C4-2B (cell line): Measurements from ENCODE around the gene PDE5A.
"Not testable (repeated sequence)": the region's sequence is repeated elsewhere in the genome, so short reads cannot be mapped to it uniquely, and the experiment has no call there.

Source experiments
- ZFX ChIP-seq: fragments of 450-650 bp; IDR thresholded peaks from 2 replicates; pipeline ENCODE4 v1.6.1; 2017
- TF ChIP-seq, protein P1 (sequence below): fragments of 450-650 bp; conservative IDR thresholded peaks from 2 replicates; pipeline ENCODE4 v1.5.1; 2017; ENCODE audit warnings: mild to moderate bottlenecking

DNA sequence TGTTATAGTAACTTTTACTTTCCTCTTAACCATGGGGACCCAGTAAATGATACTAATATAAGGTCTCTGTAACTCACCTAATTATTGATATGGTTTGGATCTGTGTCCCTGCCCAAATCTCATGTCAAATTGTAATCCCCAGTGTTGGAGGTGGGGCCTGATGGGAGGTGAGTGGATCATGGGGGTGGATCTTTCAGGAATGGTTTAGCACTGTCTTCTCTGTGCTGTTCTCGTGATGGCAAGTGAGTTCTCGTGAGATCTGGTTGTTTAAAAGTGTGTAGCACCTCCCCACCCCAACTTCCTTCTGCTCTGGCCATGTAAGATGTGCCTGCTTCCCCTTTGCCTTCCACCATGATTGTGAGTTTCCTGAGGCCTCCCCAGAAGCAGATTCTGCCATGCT lies 34.0 kb upstream of the PDE5A start:
- TF ChIP-seq, protein P1, sequence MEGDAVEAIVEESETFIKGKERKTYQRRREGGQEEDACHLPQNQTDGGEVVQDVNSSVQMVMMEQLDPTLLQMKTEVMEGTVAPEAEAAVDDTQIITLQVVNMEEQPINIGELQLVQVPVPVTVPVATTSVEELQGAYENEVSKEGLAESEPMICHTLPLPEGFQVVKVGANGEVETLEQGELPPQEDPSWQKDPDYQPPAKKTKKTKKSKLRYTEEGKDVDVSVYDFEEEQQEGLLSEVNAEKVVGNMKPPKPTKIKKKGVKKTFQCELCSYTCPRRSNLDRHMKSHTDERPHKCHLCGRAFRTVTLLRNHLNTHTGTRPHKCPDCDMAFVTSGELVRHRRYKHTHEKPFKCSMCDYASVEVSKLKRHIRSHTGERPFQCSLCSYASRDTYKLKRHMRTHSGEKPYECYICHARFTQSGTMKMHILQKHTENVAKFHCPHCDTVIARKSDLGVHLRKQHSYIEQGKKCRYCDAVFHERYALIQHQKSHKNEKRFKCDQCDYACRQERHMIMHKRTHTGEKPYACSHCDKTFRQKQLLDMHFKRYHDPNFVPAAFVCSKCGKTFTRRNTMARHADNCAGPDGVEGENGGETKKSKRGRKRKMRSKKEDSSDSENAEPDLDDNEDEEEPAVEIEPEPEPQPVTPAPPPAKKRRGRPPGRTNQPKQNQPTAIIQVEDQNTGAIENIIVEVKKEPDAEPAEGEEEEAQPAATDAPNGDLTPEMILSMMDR, result not testable (repeated sequence)
- not testable (repeated sequence) for TF ChIP-seq ZFX
